Calu3 (cell line): ENCODE data around the gene FRMD5. TPM values are rescaled to one million over a fixed set of nuclear protein-coding genes. Genes with fewer than 3 reads are reported as not detected.
"Not testable (repeated sequence)": the region's sequence is repeated elsewhere in the genome, so short reads cannot be mapped to it uniquely, and the experiment has no call there.

Experiments
- BruUV-seq: library from RNA; stranded (reverse); fragments of 400-500 nt; replicated peaks from 2 replicates; lab custom pipeline; 2021; lab: Mats Ljungman, UMichigan
- CTCF ChIA-PET: fragments of 300-600 bp; sonication (Branson Sonifier 250); formaldehyde crosslinking; loops from one replicate; lab custom pipeline; 2022; ENCODE audit warnings: antibody characterized with exemption; lab: Charles Lee
- DNase-seq: peaks from one replicate; pipeline ENCODE4 v3.0.0; 2022
- H3K27ac Mint-ChIP-seq: one replicate; pipeline ENCODE4 v1.8.0; 2022; ENCODE audit warnings: mixed read lengths; ENCODE audit not compliant: unreplicated experiment
- H3K27me3 Mint-ChIP-seq: one replicate; pipeline ENCODE4 v1.8.0; 2022; ENCODE audit warnings: mixed read lengths; ENCODE audit not compliant: unreplicated experiment
- H3K36me3 Mint-ChIP-seq: one replicate; pipeline ENCODE4 v1.8.0; 2022; ENCODE audit warnings: mild to moderate bottlenecking, moderate library complexity, mixed read lengths; ENCODE audit not compliant: insufficient read depth, unreplicated experiment
- H3K4me1 Mint-ChIP-seq: one replicate; pipeline ENCODE4 v1.8.0; 2022; ENCODE audit warnings: mild to moderate bottlenecking, low read depth, mixed read lengths; ENCODE audit not compliant: unreplicated experiment
- H3K4me3 Mint-ChIP-seq: one replicate; pipeline ENCODE4 v1.8.0; 2022; ENCODE audit warnings: mild to moderate bottlenecking, low read depth, moderate library complexity, mixed read lengths; ENCODE audit not compliant: unreplicated experiment
- H3K9me3 Mint-ChIP-seq: one replicate; pipeline ENCODE4 v1.8.0; 2022; ENCODE audit warnings: low read depth, mixed read lengths; ENCODE audit not compliant: unreplicated experiment
- CTCF ChIP-seq: fragments of 200-600 bp; IDR thresholded peaks from one replicate; pipeline ENCODE4 v1.8.0; 2022; ENCODE audit warnings: antibody characterized with exemption; ENCODE audit not compliant: unreplicated experiment
- intact Hi-C: fragments of 100-400 bp; cut with micrococcal nuclease; formaldehyde crosslinking; loops from one replicate; pipeline ENCODE4 v1.10.0; 2022; ENCODE audit not compliant: unreplicated experiment
- total RNA-seq: library from RNA; stranded (reverse); gene quantifications from 2 replicates; pipeline ENCODE4 v1.2.3, GENCODE V29; 2022

FRMD5 gene
- total RNA-seq, 1 experiment from 2014 or later = 10.9 TPM

GRCh38 chr15:43872416-43873020 lies 322.6 kb downstream of the FRMD5 start:
- CTCF ChIA-PET = no interaction called here
- no peak for TF ChIP-seq CTCF
- Mint-ChIP-seq H3K9me3 (no peaks in the 10 kb centered on the region), H3K27me3 (no peaks in the 10 kb centered on the region), H3K4me3 (no peak overlapping the region), H3K27ac (no peak overlapping the region), H3K4me1 (no peaks in the 10 kb centered on the region), H3K36me3 (peaks cover 12% of the 10 kb centered on the region)
- BruUV-seq = no TSS peak
- peak; percentile 48 for DNase-seq
- intact Hi-C loops = no loop called here

- H3K4me1 Mint-ChIP-seq = no peaks in the 10 kb centered on the region
- no TSS peak for BruUV-seq
- CTCF ChIA-PET = no interaction called here
Measured at GRCh38 chr15:43871835-43872234, 323.2 kb downstream of the FRMD5 start.

GRCh38 chr15:43868406-43868805 lies 326.7 kb downstream of the FRMD5 start:
- no peak overlapping the region for H3K27ac Mint-ChIP-seq
- peaks cover 6% of the 10 kb centered on the region for H3K36me3 Mint-ChIP-seq
- H3K9me3 Mint-ChIP-seq = no peaks in the 10 kb centered on the region
- CTCF ChIA-PET = no interaction called here
- BruUV-seq = no TSS peak
- intact Hi-C loops = no loop called here
- H3K27me3 Mint-ChIP-seq = no peaks in the 10 kb centered on the region
- H3K4me3 Mint-ChIP-seq = no peak overlapping the region
- no peak for DNase-seq
- no peaks in the 10 kb centered on the region for H3K4me1 Mint-ChIP-seq
- no peak for TF ChIP-seq CTCF

More at GRCh38 chr15:43871835-43872234, 323.2 kb downstream of the FRMD5 start:
- Mint-ChIP-seq H3K27ac (no peak overlapping the region), H3K36me3 (peaks cover 12% of the 10 kb centered on the region), H3K27me3 (no peaks in the 10 kb centered on the region), H3K4me3 (no peak overlapping the region), H3K9me3 (no peaks in the 10 kb centered on the region)
- DNase-seq = no peak
- TF ChIP-seq CTCF = no peak
- intact Hi-C loops = no loop called here

GRCh38 chr15:43867096-43867495 lies 328.0 kb downstream of the FRMD5 start:
- CTCF ChIA-PET = no interaction called here
- intact Hi-C loops = no loop called here
- no peaks in the 10 kb centered on the region for H3K4me1 Mint-ChIP-seq
- peaks cover 6% of the 10 kb centered on the region for H3K36me3 Mint-ChIP-seq
- H3K4me3 Mint-ChIP-seq = no peak overlapping the region
- no peaks in the 10 kb centered on the region for H3K9me3 Mint-ChIP-seq
- no peak overlapping the region for H3K27ac Mint-ChIP-seq
- no peak for DNase-seq
- no TSS peak for BruUV-seq
- H3K27me3 Mint-ChIP-seq = no peaks in the 10 kb centered on the region
- no peak for TF ChIP-seq CTCF

GRCh38 chr15:43866636-43867035 lies 328.4 kb downstream of the FRMD5 start:
- H3K36me3 Mint-ChIP-seq, DNase-seq, BruUV-seq, H3K27ac Mint-ChIP-seq, H3K27me3 Mint-ChIP-seq, H3K9me3 Mint-ChIP-seq, H3K4me1 Mint-ChIP-seq, H3K4me3 Mint-ChIP-seq, CTCF ChIA-PET, intact Hi-C loops: not testable (repeated sequence)
